Gastrocnemius medialis (tissue), 4 donors: Measurements from ENCODE around the gene CA12. TPM values are rescaled to one million over a fixed set of nuclear protein-coding genes. Genes with fewer than 3 reads are reported as not detected.

Experiments
- ATAC-seq, 2 donors: fragments of 150-250 bp; one replicate each; pipeline ENCODE4 v1.9.1; 2016
- DNase-seq, 2 donors: peaks; one replicate each; pipeline ENCODE4 v3.0.0-alpha.2; 2019
- H3K27ac ChIP-seq, 4 donors: fragments of 200-600 bp; sonication (generic); 1 replicate in 1 of 4; 2 replicates in 3 of 4; pipeline ENCODE4 v1.5.1; 2016 to 2018; ENCODE audit warnings: mild to moderate bottlenecking in 2 of 4, moderate library complexity in 1 of 4
- H3K27me3 ChIP-seq, 3 donors: fragments of 200-600 bp; sonication (generic) in 2 of 3; 1 replicate in 1 of 3; 2 replicates in 2 of 3; pipeline versions ENCODE4 v1.5.1 to v1.6.0; 2016 to 2019; ENCODE audit warnings: mild to moderate bottlenecking in 1 of 3, moderate library complexity in 1 of 3
- H3K36me3 ChIP-seq, 2 donors: fragments of 200-600 bp; sonication (generic) in 1 of 2; one replicate each; pipeline ENCODE4 v1.5.1; 2017 to 2018
- H3K4me1 ChIP-seq, 2 donors: fragments of 200-600 bp; sonication (generic) in 1 of 2; one replicate each; pipeline ENCODE4 v1.5.1; 2016 to 2017; ENCODE audit warnings: mild to moderate bottlenecking in 2 of 2
- H3K4me3 ChIP-seq, 4 donors: fragments of 200-600 bp; sonication (generic) in 3 of 4; 1 replicate in 1 of 4; 2 replicates in 3 of 4; pipeline ENCODE4 v1.5.1; 2016 to 2019; ENCODE audit warnings: mild to moderate bottlenecking in 2 of 4
- H3K9me3 ChIP-seq, 3 donors: fragments of 200-600 bp; sonication (generic) in 2 of 3; 1 replicate in 1 of 3; 2 replicates in 2 of 3; pipeline ENCODE4 v1.5.1; 2016 to 2019
- CTCF ChIP-seq, 5 experiments: fragments of 450-650 bp in 3 of 5; fragments of 200-600 bp in 2 of 5; sonication (generic) in 2 of 5; IDR thresholded peaks in 4 of 5; conservative IDR thresholded peaks in 1 of 5; 1 replicate in 4 of 5; 2 replicates in 1 of 5; pipeline ENCODE4 v1.5.1; 2016 to 2019; ENCODE audit warnings: antibody characterized with exemption in 5 of 5, mild to moderate bottlenecking in 3 of 5, moderate library complexity in 3 of 5
- POLR2A ChIP-seq, 2 donors: fragments of 450-650 bp; IDR thresholded peaks; one replicate each; pipeline ENCODE4 v1.6.1; 2017; ENCODE audit warnings: antibody characterized with exemption in 2 of 2, mild to moderate bottlenecking in 2 of 2, moderate library complexity in 2 of 2
- in situ Hi-C, 4 donors: fragments of 200-750 bp; cut with MboI; loops; one replicate each; pipeline versions ENCODE4 v1.15.0 to v1.8.0; 2017; ENCODE audit warnings: low sequenced_read_pairs in 4 of 4
- intact Hi-C: fragments of 100-400 bp; cut with DNase I; formaldehyde crosslinking; loops from one replicate; pipeline ENCODE4 v1.15.1; 2023; ENCODE audit warnings: low total_unique reads
- total RNA-seq, 4 donors: library from RNA; depleted of rRNA; stranded (reverse); fragments of >200 nt; gene quantifications; one replicate each; pipeline versions ENCODE4 v1.1.0 to v1.2.3, GENCODE V29; 2016

Gene CA12
- total RNA-seq, 4 donors from 2014 or later = 0.10 to 1.7 TPM; not detected in 2

GRCh38 chr15:63292771-63293170, 88.9 kb downstream of the CA12 start:
- H3K9me3 ChIP-seq = no peaks in the 10 kb centered on the region
- in situ Hi-C loops = loop anchor here (5.0 to 25.0 kb wide), 4 partner anchors 102 to 295 kb away; partner anchors contain the start of gene FBXL22 (in 1 of the 4)
- intact Hi-C loops = no loop called here
- no peak for TF ChIP-seq POLR2A (IDR thresholded peaks at IDR 0.05)
- TF ChIP-seq CTCF (IDR thresholded peaks at IDR 0.05 in 4 of 5, conservative IDR thresholded peaks at IDR 0.05 in 1 of 5) = no peak
- no peaks in the 10 kb centered on the region for H3K36me3 ChIP-seq
- H3K4me1 ChIP-seq = peaks cover 0 to 5% of the 10 kb centered on the region in 2 donors
- H3K4me3 ChIP-seq = no peak overlapping the region
- ATAC-seq = no peak
- DNase-seq = no peak
- no peaks in the 10 kb centered on the region for H3K27me3 ChIP-seq
- no peak overlapping the region for H3K27ac ChIP-seq

GRCh38 chr15:63292241-63292640, 89.4 kb downstream of the CA12 start:
- Histone ChIP-seq H3K36me3 (no peaks in the 10 kb centered on the region), H3K4me3 (no peak overlapping the region), H3K27ac (no peak overlapping the region), H3K9me3 (no peaks in the 10 kb centered on the region), H3K4me1 (peaks cover 0 to 5% of the 10 kb centered on the region in 2 donors), H3K27me3 (no peaks in the 10 kb centered on the region)
- DNase-seq = no peak
- in situ Hi-C loops (loop anchor here (5.0 to 25.0 kb wide), 4 partner anchors 103 to 295 kb away; partner anchors contain the start of gene FBXL22 (in 1 of the 4)), intact Hi-C loops (no loop called here)
- no peak for TF ChIP-seq CTCF (IDR thresholded peaks at IDR 0.05 in 4 of 5, conservative IDR thresholded peaks at IDR 0.05 in 1 of 5)
- ATAC-seq = no peak

GRCh38 chr15:63291507-63291906, 90.1 kb downstream of the CA12 start:
- Histone ChIP-seq H3K27me3 (no peaks in the 10 kb centered on the region), H3K9me3 (no peaks in the 10 kb centered on the region), H3K4me3 (no peak overlapping the region), H3K36me3 (no peaks in the 10 kb centered on the region), H3K4me1 (peaks cover 0 to 5% of the 10 kb centered on the region in 2 donors), H3K27ac (peak overlapping the region in 1 of 4 donors; percentile 23)
- DNase-seq (no peak), ATAC-seq (no peak)
- in situ Hi-C loops = loop anchor here (5.0 to 25.0 kb wide), 4 partner anchors 103 to 296 kb away; partner anchors contain the start of gene FBXL22 (in 1 of the 4)
- intact Hi-C loops = no loop called here
- no peak for TF ChIP-seq POLR2A (IDR thresholded peaks at IDR 0.05)
- TF ChIP-seq CTCF (IDR thresholded peaks at IDR 0.05 in 4 of 5, conservative IDR thresholded peaks at IDR 0.05 in 1 of 5) = no peak

- in situ Hi-C loops = loop anchor here in 1 of 4 donors (25.0 kb wide), 1 partner anchor 298 kb away; the partner anchor contains the start of gene FBXL22
- Histone ChIP-seq H3K36me3 (no peaks in the 10 kb centered on the region), H3K27ac (no peak overlapping the region), H3K4me3 (no peak overlapping the region), H3K4me1 (peaks cover 0 to 5% of the 10 kb centered on the region in 2 donors), H3K9me3 (no peaks in the 10 kb centered on the region), H3K27me3 (no peaks in the 10 kb centered on the region)
- no peak for TF ChIP-seq POLR2A (IDR thresholded peaks at IDR 0.05)
- TF ChIP-seq CTCF (IDR thresholded peaks at IDR 0.05 in 4 of 5, conservative IDR thresholded peaks at IDR 0.05 in 1 of 5) = peak in 4 of 5 experiments; percentile 38 to 71 (median 69)
- DNase-seq = no peak
- ATAC-seq = peak; percentile 61 to 74
- intact Hi-C loops = loop anchor here (10.0 kb wide), 1 partner anchor 306 kb away; the partner anchor contains the start of gene FBXL22
Observed at GRCh38 chr15:63288778-63289378, 92.8 kb downstream of the CA12 start.
